Suprapubic skin (tissue), 4 donors: ENCODE data around the gene CAPN13. TPM values are rescaled to one million over a fixed set of nuclear protein-coding genes. Genes with fewer than 3 reads are reported as not detected.

ENCODE experiments used
- DNase-seq, 2 donors: peaks; one replicate each; pipeline ENCODE4 v3.0.0-alpha.2; 2019; ENCODE audit warnings: low spot score in 2 of 2
- H3K27ac ChIP-seq: fragments of 200-600 bp; sonication (generic); one replicate; pipeline ENCODE4 v1.5.1; 2019
- H3K27me3 ChIP-seq: fragments of 200-600 bp; sonication (generic); one replicate; pipeline ENCODE4 v1.5.1; 2019
- H3K36me3 ChIP-seq: fragments of 200-600 bp; sonication (generic); one replicate; pipeline ENCODE4 v1.5.1; 2019
- H3K4me1 ChIP-seq: fragments of 200-600 bp; sonication (generic); one replicate; pipeline ENCODE4 v1.5.1; 2019
- H3K4me3 ChIP-seq: fragments of 200-600 bp; sonication (generic); one replicate; pipeline ENCODE4 v1.5.1; 2019; ENCODE audit warnings: mild to moderate bottlenecking
- H3K9me3 ChIP-seq: fragments of 200-600 bp; sonication (generic); one replicate; pipeline ENCODE4 v1.5.1; 2019
- CTCF ChIP-seq, 2 donors: fragments of 200-600 bp in 1 of 2; fragments of 450-650 bp in 1 of 2; sonication (generic) in 1 of 2; IDR thresholded peaks; one replicate each; pipeline ENCODE4 v1.5.1; 2016 to 2019; ENCODE audit warnings: antibody characterized with exemption in 2 of 2, mild to moderate bottlenecking in 1 of 2, moderate library complexity in 1 of 2
- EP300 ChIP-seq: sonication (generic); formaldehyde crosslinking; IDR thresholded peaks from one replicate; pipeline ENCODE4 v1.6.1; 2017; ENCODE audit warnings: antibody characterized with exemption
- POLR2A ChIP-seq, 2 donors: fragments of 450-650 bp; IDR thresholded peaks; one replicate each; pipeline ENCODE4 v1.6.1; 2017; ENCODE audit warnings: antibody characterized with exemption in 2 of 2, mild to moderate bottlenecking in 2 of 2, moderate library complexity in 2 of 2
- POLR2AphosphoS5 ChIP-seq, 3 donors: sonication (generic); formaldehyde crosslinking; IDR thresholded peaks; one replicate each; pipeline ENCODE4 v1.6.1; 2017; ENCODE audit warnings: antibody characterized with exemption in 3 of 3
- WGBS: methylation state at CpG from one replicate; pipeline ENCODE4 v1.1.5; 2018; 5-methylcytosine and 5-hydroxymethylcytosine counted together
- total RNA-seq, 4 donors: library from RNA; depleted of rRNA; stranded (reverse); fragments of >200 nt; gene quantifications; one replicate each; pipeline ENCODE4 v1.1.0, GENCODE V29; 2016

Gene CAPN13
- total RNA-seq, 4 donors from 2014 or later: 0.26 to 1.5 (median 0.50) TPM

GRCh38 chr2:30686000-30686399 lies 121.2 kb downstream of the CAPN13 start:
- no peaks in the 10 kb centered on the region for H3K9me3 ChIP-seq
- TF ChIP-seq POLR2AphosphoS5 (IDR thresholded peaks at IDR 0.05) (no peak), POLR2A (IDR thresholded peaks at IDR 0.05) (no peak), CTCF (IDR thresholded peaks at IDR 0.05) (no peak), EP300 (no peak)
- H3K4me1 ChIP-seq: peaks cover 17% of the 10 kb centered on the region
- H3K27ac ChIP-seq: no peak overlapping the region
- no peaks in the 10 kb centered on the region for H3K36me3 ChIP-seq
- no peak for DNase-seq
- H3K4me3 ChIP-seq: no peak overlapping the region
- no peaks in the 10 kb centered on the region for H3K27me3 ChIP-seq
- WGBS: 83% methylated on average over 2 of the region's 2 CpGs

- no peak overlapping the region for H3K4me3 ChIP-seq
- WGBS: 95% methylated on average over 3 of the region's 3 CpGs
- no peaks in the 10 kb centered on the region for H3K27me3 ChIP-seq
- no peaks in the 10 kb centered on the region for H3K9me3 ChIP-seq
- DNase-seq: no peak
- H3K27ac ChIP-seq: no peak overlapping the region
- no peak for TF ChIP-seq EP300
- no peak for TF ChIP-seq POLR2A (IDR thresholded peaks at IDR 0.05)
- no peak for TF ChIP-seq CTCF (IDR thresholded peaks at IDR 0.05)
- TF ChIP-seq POLR2AphosphoS5 (IDR thresholded peaks at IDR 0.05): no peak
- H3K36me3 ChIP-seq: no peaks in the 10 kb centered on the region
- H3K4me1 ChIP-seq: peaks cover 13% of the 10 kb centered on the region
Measured at GRCh38 chr2:30684996-30685395, 122.2 kb downstream of the CAPN13 start.

- Histone ChIP-seq H3K27ac (no peak overlapping the region), H3K27me3 (no peaks in the 10 kb centered on the region), H3K4me3 (no peak overlapping the region), H3K36me3 (no peaks in the 10 kb centered on the region), H3K4me1 (peaks cover 11% of the 10 kb centered on the region), H3K9me3 (no peaks in the 10 kb centered on the region)
- no peak for DNase-seq
- TF ChIP-seq POLR2A (IDR thresholded peaks at IDR 0.05) (no peak), POLR2AphosphoS5 (IDR thresholded peaks at IDR 0.05) (no peak), EP300 (no peak), CTCF (IDR thresholded peaks at IDR 0.05) (no peak)
- 82% methylated on average over 5 of the region's 5 CpGs for WGBS
Measured at GRCh38 chr2:30684516-30684915, 122.7 kb downstream of the CAPN13 start.

GRCh38 chr2:30684026-30684425 lies 123.2 kb downstream of the CAPN13 start:
- Histone ChIP-seq H3K4me1 (peaks cover 7% of the 10 kb centered on the region), H3K4me3 (no peak overlapping the region), H3K27ac (no peak overlapping the region), H3K9me3 (no peaks in the 10 kb centered on the region), H3K27me3 (no peaks in the 10 kb centered on the region), H3K36me3 (no peaks in the 10 kb centered on the region)
- DNase-seq: no peak
- no peak for TF ChIP-seq CTCF (IDR thresholded peaks at IDR 0.05)
- no peak for TF ChIP-seq POLR2A (IDR thresholded peaks at IDR 0.05)
- no peak for TF ChIP-seq POLR2AphosphoS5 (IDR thresholded peaks at IDR 0.05)
- no peak for TF ChIP-seq EP300
- 76% methylated on average over 8 of the region's 8 CpGs for WGBS

- no peak for TF ChIP-seq POLR2AphosphoS5 (IDR thresholded peaks at IDR 0.05)
- no peak for TF ChIP-seq POLR2A (IDR thresholded peaks at IDR 0.05)
- TF ChIP-seq EP300: no peak
- no peak for TF ChIP-seq CTCF (IDR thresholded peaks at IDR 0.05)
- H3K27ac ChIP-seq: no peak overlapping the region
- no peak for DNase-seq
- WGBS: 92% methylated on average over 8 of the region's 8 CpGs
- H3K36me3 ChIP-seq: no peaks in the 10 kb centered on the region
- H3K4me1 ChIP-seq: peaks cover under 1% of the 10 kb centered on the region
- no peaks in the 10 kb centered on the region for H3K9me3 ChIP-seq
- no peak overlapping the region for H3K4me3 ChIP-seq
- H3K27me3 ChIP-seq: no peaks in the 10 kb centered on the region
Measured at GRCh38 chr2:30683236-30683956, 123.8 kb downstream of the CAPN13 start.
